D341Med (cell line): ENCODE data around the gene ZCCHC24.

ENCODE experiments used
- DNase-seq: peaks from one replicate; pipeline ENCODE4 v3.0.0; 2012; ENCODE audit warnings: low spot score

The ZCCHC24 gene

DNA sequence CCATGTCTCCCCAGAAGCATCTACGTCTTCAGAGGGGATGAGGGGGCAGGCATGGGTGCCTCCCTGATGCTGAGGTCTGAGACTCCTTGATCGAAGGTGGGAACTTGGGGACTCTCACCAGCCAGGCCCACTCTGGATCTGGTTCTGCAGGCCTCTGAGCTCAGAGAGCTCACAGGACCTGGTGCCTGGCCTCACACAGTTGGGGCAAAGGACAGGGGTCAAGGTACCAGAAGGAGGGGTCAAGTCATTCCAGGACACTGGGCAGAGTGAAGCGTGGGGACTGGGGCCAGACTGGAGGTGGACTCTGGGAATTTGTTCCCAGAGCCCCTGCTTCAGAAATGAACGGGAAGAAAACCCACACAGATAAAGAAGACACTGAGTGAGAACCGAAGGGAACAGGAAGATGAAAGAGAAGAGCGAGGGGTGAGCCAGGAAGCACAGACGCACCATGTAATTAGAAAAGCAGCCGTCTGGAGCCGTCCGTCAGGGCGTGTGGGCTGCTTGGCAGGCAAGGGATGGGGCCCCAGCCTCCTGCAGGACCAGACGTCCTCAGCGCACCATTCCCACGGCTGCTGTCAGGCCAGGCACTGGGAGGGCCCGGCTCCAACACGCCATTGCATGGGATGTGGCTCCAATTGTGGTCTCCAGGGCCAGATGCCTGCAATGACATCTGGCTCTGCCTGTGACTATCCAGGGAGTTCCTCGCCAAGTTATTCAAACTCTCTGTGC is 47.7 kb downstream of the ZCCHC24 start:
- DNase-seq, result no peak

DNA sequence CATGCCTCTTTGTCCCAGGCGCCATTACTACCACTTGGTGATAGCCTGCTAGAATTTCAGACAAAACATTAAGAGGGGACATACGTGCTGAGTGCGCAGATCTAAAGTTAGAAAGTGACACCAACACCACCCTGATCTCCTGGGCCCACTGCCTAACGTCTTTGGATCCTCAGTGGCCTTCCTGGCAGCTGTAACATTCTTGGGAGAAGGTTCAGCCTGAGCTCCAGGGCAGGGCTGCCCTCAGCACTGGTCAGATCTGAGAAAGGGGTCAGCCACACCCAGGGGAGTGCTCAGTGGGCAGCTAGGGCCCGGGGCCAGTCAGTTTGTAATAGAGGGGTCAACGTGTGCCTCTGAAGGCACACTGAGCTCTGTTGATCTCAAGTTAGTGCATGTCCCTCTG is 48.4 kb downstream of the ZCCHC24 start:
- no peak for DNase-seq

DNA sequence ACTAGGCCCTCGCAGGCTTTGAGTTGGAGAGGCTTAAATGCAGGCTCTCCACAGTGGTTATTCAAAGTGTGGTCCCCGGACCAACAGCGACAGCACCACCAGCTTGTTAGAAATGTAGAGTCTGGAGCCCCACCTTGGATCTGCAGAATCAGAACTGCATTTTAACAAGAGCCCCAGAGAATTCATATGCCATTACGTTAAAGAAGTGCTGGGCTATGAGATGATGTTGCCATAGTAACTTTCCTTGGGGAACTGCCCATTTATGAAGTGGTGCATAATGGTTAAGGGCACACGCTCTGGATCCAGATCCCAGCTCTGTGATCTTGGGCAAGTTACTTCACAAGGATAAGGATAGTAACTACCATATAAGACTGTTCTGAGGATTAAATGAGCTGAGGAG is 48.9 kb downstream of the ZCCHC24 start:
- no peak for DNase-seq

DNA sequence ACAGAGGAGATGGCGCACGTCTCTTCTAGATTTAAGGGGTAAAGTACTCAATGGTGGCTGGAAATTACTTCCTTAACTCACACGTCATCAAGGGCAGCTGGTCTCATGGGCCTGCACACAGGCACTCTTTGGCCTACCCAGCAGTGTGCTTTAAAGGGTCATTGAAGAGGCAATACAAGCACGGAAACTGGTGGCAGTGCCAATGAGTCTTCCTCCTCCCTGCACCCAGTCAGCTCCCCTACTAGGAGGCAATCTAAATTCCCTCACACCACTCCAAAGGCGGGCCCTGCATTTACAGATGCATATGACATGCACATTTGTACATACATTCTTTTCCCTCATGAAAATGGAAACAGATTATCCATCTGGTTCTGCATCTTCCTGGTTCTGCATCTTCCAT is 50.8 kb downstream of the ZCCHC24 start:
- no peak for DNase-seq

DNA sequence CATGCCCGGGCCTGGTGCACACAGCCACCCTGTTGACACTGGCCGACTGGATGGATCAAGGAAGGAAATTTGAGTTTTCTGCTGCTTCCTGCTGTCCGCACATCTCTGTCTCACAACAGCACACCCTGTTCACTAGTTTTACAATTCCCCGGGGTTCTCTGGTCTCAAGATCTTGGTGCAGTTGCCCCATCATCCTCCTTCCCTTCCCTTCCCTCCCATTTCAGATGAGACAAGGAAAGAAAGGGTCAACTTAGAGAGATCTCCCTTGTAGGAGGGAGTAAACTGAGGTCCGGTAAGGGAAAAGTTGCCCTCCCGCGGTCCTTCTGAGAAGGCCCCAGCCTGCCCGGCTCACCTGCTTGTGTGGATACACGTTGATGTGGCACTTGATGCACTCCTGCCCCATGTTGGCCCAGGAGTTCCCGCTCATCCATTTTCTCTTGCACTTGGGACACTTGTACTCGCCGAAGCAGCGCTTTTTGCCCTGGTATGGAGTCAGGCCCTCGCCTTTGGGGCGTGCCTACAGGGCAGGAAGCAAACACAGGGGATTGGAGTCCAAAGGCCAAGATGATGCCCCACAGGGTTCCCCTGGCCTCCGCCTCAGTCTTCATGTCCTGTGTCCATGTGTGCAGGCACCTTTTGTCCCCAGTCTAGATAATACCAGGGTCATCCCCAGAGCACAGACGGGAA is 51.4 kb downstream of the ZCCHC24 start:
- DNase-seq, result no peak

DNA sequence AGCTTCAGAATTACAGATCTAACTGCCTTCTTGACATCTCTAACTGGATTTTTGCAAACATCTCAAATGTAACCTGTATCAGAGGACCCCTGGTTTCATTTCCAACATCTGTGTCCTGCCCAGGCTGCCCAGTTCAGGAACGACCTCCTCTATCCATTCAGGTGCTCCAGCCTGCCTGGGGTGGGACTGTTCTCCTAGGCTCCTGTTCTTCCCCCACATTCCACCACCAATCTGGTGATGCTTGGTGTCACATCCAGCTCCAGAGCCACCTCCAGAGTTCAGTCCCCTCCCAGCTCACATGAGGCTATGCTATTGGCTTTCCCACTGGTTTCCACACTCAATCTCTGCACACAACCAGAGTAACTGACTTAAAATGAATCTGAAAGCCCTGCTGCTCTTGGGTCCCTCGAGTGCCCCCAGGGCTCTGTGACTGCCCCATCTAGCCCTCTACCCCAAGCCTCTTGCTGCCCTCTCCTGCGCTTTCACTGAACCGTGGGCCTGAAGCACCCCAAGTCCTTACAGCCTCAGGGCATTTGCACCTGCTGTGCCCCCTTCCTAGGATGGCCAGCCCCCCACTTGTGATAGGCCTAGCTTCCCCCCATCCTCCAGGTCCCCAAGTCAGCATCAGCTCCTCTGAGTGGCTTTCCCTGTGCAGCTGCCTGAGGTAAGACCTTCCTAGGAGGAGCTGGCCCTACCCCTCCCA is 52.1 kb downstream of the ZCCHC24 start:
- no peak for DNase-seq

DNA sequence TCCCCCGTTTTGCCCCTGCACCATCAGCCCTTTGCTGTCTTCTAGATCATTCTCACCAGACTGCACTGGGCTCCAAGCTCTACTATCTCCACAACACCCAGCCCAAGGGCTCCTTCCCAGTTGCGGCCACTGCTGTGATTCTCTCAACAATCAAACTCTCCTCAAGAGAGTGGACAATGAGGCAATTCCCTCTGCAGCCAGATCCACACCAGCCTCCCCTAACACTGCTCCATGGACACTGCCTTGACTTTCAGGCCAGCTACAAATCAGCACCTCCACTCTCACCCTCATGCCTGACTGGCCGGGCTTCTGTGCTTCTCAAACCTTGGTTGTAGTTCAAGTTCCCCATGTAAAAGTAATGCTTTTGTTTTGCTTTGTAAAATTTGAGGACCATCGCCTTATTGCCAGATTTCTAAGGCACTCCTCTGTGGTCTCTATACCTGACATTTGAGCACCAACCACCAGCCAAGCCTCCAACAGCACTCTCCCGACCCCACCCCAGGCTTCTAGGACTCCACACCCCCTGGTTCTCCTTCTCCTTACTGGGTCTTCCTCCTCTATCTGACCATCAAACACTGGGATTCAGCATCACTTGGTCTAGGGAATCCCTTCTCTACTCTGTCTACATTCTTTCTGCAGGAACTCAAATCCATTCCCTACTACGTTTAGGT is 52.8 kb downstream of the ZCCHC24 start:
- DNase-seq, result no peak

DNA sequence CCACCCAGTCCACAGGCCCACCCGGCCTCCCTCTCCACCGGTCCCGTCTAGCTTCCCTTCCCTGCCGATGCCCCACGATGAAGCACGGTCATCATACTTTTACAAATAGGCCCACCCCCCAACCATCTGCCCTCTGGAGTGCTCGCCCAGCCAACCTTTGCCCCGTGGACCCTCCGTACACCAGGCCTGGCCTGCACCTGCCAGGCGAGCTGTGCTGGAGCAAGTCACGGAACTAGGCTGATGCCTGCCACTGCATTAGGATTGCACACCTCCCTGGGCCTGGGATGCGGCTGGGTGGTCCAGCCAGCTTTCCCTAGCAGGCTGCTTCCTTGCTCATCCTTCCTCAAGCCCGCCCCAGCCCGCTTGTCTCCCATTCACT is 53.4 kb downstream of the ZCCHC24 start:
- no peak for DNase-seq

DNA sequence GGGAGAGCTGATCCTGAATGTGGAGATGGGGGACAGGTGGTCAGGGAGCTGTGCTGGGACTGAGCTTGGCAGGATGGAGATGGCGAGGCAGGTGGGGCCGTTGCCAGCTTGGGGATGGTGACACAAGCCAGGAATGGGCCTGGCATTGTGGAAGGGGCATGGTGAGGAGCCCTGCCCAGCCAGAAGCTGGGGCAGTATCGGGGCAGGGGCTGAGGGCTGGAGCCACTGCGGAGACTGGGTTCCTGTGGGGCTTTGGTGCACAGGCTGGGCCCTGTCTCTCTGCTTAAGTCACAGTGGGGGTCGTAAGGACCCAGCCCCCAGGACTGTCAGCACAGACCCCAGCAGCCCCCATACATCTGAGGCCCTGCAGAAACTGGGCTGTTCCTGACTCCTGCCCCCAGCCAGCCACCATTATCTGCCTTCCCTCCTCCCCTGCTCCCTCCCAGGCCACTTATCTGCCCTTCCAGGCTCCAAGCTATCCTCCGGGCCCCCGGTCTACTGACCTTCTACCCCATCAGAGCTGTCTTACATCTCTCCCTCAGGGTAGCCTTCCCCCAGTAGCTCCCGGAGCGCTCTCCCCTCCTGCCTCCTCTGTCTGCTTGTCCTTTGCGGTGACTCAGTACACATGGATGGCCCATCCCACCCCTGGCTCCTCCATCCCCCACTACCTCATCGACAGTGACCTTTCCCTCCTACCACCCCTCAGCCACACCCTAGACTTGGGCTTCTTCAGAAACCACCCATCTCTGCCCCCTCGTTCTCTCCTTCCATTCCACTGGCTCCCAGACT is 54.0 kb downstream of the ZCCHC24 start:
- DNase-seq, result no peak

DNA sequence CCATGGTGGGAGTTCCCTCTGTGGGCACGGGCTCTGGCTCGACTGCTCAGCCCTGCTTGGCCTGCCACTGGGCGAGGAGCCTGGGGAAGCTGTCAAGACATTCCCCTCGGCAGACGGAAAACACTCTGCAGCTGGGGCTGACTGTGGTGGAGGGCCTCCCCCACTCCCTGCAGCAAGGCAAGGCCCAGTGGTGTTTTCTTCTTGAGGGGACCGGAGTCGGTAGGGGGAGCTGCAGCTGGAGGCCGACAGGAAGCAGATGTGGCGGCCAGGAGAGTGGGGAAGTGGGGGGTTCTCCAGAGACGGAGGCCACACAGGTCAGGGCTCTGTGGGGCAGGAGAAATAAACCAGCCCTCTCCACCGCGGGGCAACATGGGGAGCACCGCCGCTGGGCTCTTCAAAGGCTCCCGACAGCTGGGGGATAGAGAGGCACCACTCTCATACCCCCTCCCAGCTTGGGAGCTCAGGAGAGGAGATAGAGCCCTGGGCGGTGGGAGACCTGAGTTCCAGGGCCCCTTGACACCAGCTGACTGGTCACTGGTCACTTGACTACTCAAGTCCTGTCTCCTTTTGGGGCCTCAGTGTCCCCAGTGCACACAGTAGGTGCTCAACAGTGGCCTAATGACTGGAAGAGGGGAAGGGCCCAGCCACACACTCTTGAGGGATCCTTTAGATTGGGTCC is 54.7 kb downstream of the ZCCHC24 start:
- DNase-seq, result no peak

DNA sequence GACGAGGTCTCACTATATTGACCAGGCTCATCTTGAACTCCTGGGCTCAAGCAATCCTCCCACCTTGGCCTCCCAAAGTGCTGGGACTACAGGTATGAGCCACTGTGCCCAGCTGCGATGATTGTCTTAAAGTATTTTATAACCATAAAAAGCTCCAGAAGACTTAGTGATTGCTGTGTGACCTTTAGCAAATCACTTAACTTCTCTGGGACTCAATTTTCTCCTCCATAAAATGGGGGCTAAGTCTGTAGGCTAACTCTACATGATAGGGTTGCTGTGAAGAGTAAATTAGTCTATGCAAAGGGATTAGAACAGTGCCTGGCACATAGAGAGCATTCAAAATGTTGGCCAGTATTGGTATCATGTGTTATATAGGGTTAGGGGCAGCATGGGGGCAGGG is 55.4 kb downstream of the ZCCHC24 start:
- DNase-seq, result no peak

DNA sequence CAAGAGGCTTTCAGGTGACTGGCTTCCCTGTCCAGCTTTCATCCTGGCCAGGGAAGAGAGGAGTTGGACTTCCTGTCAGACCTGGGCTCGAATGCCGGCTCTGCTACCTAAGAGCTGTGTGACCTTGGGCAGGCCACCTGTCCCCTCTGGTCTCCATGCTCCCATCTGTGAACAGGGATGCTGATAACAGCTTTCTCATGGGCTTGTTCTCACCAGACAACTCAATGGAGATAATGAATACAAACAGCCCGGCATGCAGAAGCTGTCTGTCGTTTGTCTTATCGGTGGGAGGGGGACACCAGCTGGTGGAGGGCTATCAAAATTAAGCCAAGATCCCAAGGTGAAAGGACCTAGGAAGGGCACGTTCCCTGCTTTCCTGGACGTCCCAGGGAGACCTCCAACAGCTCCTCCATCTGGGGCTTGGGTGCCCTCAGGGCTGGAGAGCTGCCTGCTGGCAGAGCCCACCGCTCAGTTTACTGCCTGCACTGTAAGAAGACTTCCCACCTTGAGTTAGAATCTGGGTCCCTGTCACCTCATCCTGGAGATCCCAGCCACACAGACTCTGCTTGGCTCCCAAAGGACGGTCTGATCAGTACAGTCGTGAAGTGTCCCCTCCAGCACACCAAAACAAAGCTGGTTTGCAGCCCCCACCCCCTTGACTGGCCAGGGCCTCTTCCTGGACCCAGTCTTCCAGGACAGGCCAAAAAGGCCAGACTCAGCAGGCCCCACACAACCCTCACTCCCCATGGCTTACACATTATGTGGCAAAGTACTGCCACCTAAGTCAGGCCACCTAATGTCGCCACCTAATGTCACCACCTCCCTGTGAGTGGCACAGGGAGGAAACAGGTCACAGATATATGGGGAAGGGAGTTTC is 57.2 kb downstream of the ZCCHC24 start:
- no peak for DNase-seq

DNA sequence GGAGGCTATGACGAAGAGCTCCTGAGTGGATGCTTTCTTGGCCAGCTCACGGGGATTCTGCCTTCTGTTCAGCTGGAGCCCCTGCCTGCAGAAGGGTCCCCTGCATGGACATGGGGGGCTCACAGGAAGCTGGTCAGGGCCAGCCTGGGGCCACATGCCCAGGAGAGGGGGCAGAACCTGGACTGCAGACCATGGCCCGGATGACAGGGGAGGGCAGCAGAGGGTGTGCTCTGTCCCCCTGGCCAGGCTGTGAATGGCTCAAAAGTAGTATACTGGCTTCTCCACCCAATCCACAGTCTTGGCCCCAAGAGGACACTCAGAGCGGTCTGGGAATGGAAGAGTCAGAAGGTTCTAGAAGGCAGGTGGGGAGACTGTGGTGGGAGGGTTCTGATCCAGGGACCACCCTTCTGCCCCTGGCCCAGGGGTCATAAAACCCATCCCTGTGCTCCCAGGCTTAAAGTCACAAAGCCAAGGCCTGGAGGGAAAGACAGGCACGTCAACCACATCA is 57.9 kb downstream of the ZCCHC24 start:
- DNase-seq, result no peak

DNA sequence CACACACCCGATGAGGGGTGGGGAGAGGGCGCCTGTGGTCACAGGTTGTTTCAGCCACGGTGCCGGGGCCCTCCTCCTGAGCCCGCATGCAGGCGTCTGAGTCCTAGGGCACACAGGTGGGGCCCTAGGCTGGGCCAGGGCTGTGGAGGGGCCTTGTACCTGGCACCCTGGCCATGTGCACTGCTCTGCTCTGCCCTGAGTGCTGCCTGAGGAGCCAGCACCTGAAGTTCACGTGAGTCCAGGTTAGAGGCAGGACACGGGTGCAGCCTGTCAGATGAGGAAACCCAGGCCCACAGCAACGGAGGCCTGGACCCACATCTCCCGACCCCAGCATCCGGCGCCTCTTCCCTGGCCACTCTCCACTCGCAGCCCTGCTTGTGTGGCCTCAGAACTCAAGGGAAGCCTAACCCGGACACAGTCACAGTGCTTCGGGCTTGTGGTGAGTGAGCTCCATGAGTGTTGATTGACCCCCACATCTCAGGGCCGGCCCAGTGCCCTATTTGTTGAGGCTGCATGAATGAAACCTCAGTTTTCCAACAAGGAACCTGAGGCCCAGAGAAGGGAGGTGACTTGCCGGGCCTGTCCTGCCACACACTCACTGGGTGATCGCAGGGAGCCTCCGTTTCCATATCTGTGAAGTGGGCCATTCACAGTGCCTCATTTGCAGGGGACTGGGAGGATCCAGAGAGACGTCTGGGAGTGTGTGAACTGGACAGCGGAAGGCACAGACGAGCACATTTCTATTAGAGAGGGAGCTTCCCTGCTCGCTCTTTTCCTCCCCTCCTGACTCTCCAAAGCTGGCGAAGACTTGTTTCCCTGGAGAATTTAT is 58.6 kb downstream of the ZCCHC24 start:
- DNase-seq, result peak; percentile 9

DNA sequence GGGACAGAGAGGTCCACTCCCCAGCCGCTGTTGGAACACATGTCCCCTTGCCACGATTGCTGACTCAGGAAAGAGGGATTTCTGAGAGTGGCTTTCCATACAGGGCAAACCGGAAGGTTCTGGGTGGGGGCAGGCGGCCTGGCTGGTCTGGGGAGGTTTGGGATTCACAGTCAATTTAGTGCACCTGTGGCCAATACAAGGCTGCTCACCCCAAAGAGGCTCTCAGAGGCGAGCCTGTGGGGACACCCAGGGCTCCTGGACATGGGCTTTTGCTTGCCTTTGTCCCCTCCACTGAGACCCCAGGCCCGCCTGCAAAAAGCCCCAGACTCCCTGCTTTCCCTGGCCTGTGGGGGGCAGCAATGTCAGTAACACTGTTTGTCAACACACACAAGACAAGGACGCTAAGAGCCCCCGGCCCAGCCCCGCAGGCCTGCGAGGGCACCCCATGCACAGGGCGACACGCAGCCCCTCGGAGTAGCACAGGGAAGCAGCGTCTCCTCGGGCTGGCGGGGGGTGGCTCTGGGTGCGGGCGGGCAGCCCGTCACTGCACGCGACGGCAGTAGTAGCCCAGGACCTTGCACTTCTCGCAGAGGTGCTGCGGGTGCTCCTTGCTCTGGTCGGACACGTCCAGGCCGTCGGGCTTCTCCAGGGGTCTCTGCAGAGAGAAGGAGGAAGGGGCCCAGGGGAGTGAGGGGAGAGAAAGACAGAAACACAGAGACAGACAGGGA is 59.5 kb downstream of the ZCCHC24 start:
- peak; percentile 30 for DNase-seq

DNA sequence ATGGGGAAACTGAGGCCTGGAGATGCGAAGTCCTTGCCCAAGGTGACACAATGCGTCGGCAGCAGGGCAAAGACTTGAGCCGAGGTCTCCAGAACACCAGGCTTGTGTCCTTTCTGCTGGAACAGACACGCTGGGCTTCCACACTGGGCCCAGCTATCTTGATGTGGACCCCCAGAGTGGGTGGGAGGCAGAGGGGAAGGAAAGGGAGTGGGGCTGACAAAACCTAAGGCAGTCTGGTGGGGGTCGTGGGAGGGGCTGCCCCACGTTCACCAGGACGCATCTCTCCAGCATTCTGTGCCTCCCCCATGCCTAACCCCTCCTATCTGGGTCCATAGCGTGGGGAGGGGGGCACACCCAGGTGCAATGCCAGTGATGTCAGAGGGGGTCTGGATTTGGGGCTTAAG is 60.0 kb downstream of the ZCCHC24 start:
- peak; percentile 2 for DNase-seq

DNA sequence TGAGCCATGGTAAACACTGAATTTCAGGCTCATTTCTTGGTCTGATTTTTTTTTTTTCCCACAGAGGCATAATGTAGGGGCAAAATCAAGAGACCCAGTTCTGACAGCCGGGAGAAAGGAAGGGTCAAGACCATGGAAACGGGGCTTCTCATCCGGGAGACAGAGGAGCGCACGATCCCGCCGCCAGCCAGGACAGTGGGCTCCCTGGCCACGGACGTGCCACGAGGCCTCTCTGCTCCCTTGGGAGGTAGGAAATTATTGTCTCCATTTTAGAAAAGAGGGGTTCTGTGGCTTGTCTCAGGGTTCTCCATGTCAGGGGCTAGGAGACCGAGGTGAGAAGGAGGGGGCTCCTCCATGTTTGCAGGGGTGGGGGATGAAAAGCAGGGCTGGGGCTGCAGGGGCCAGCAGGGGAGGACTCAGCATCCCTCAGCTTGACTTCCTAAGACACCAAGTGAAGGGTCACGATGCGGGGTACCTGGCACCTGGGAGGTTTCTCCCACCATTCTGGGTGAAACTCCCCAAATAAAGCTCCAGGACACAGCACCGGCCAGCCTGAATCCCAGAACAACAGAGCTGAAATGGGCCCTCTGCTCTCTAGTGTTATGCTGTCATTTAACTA is 60.5 kb downstream of the ZCCHC24 start:
- DNase-seq, result peak; percentile 3

DNA sequence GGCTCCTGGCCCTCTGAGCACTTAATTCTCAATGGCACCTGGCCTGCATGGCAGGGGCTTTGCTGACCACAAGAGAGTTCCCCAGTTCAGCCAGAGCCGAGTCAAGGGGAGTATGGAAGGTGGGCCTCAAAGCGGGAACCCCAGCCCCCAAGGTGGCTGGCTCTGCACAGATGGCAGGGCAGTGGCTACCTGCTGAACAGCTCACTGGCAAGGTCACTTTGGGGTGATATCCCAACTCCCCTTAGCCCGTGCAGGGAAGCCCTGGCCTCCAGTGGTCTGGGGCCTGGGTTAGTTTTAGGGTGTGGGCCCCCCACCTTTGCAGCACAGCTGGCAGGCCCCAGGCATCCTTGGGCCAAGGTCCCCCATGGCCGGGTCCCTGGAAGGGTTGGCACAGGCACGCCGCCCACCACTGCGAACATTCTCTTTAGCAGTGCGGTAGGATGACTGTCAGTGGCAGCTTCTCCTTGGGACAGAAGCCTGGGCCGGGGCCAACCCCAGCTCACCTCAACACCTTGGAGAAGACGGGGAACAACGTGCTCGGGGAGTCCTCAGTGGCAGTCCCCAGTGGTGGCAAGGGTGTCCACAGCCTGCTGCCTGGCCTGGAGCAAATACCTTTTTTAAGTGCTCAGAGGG is 61.3 kb downstream of the ZCCHC24 start:
- peak; percentile 9 for DNase-seq
